D721Med (cell line): ENCODE measurements around the gene BLVRB.
"Not testable (repeated sequence)": the region's sequence is repeated elsewhere in the genome, so short reads cannot be mapped to it uniquely, and the experiment has no call there.

Experiments
- DNase-seq: peaks from one replicate; pipeline ENCODE4 v3.0.0; 2011; ENCODE audit warnings: low spot score; ENCODE audit not compliant: insufficient read length
- FAIRE-seq: peaks from 2 replicates; lab custom pipeline; 2011; peaks lifted over from hg19 to GRCh38; lab: Jason Lieb, UNC
- TF ChIP-seq, protein P1 (sequence below): IDR thresholded peaks from 2 replicates; pipeline ENCODE4 v1.5.1; 2012; ENCODE audit warnings: mild to moderate bottlenecking, control low read depth; ENCODE audit not compliant: insufficient read depth; ENCODE audit errors: missing control alignments

The BLVRB gene

GRCh38 chr19:40460185-40460584 is 5.4 kb downstream of the BLVRB start:
- TF ChIP-seq, protein P1, sequence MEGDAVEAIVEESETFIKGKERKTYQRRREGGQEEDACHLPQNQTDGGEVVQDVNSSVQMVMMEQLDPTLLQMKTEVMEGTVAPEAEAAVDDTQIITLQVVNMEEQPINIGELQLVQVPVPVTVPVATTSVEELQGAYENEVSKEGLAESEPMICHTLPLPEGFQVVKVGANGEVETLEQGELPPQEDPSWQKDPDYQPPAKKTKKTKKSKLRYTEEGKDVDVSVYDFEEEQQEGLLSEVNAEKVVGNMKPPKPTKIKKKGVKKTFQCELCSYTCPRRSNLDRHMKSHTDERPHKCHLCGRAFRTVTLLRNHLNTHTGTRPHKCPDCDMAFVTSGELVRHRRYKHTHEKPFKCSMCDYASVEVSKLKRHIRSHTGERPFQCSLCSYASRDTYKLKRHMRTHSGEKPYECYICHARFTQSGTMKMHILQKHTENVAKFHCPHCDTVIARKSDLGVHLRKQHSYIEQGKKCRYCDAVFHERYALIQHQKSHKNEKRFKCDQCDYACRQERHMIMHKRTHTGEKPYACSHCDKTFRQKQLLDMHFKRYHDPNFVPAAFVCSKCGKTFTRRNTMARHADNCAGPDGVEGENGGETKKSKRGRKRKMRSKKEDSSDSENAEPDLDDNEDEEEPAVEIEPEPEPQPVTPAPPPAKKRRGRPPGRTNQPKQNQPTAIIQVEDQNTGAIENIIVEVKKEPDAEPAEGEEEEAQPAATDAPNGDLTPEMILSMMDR, result no peak
- DNase-seq (no peak), FAIRE-seq (no peak)

GRCh38 chr19:40458597-40458974 is 7.0 kb downstream of the BLVRB start:
- FAIRE-seq, result no peak
- no peak for DNase-seq
- TF ChIP-seq, protein P1, result no peak

- DNase-seq (no peak), FAIRE-seq (no peak)
- TF ChIP-seq, protein P1, result no peak
Measured at GRCh38 chr19:40457953-40458596, 7.5 kb downstream of the BLVRB start.

DNA sequence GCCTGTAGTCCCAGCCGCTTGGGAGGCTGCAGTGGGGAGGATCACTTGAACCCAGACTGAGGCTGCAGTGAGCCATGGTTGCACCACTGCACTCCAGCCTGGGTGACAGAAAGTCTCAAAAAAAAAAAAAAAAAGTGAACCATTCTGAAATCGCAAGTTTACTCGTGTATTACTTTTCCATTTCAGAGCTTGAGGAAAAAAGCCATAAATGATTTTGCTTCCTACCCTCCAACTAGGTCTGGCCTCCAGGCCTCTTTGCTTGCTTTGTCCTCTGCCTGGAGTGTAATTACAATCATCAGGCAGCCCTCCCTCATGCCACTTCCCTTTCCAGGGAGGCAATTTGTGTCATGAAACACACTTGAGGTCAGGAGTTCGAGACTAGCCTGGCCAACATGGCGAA is 8.5 kb downstream of the BLVRB start:
- no peak for FAIRE-seq
- TF ChIP-seq, protein P1, result no peak
- DNase-seq, result no peak

GRCh38 chr19:40453943-40454342 is 11.6 kb downstream of the BLVRB start:
- not testable (repeated sequence) for FAIRE-seq

GRCh38 chr19:40453151-40453735 is 12.3 kb downstream of the BLVRB start:
- FAIRE-seq, result no peak
- DNase-seq, result no peak
- TF ChIP-seq, protein P1, result no peak

More at GRCh38 chr19:40453943-40454342, 11.6 kb downstream of the BLVRB start:
- not testable (repeated sequence) for DNase-seq

GRCh38 chr19:40452016-40452415 is 13.5 kb downstream of the BLVRB start:
- TF ChIP-seq, protein P1, result no peak
- FAIRE-seq (no peak), DNase-seq (no peak)
